Stomach (tissue), 9 donors: ENCODE data around the gene CCSER1. TPM values are rescaled to one million over a fixed set of nuclear protein-coding genes. Genes with fewer than 3 reads are reported as not detected.

ENCODE experiments used
- DNase-seq, 2 donors: peaks; one replicate each; pipeline versions ENCODE4 v3.0.0 to v3.0.0-alpha.2; 2013 to 2019
- H3K27ac ChIP-seq, 5 donors: fragments of 200-600 bp in 4 of 5; sonication (generic) in 4 of 5; one replicate each; pipeline ENCODE4 v1.5.1; 2013 to 2019; ENCODE audit warnings: mild to moderate bottlenecking in 1 of 5, moderate library complexity in 1 of 5
- H3K27me3 ChIP-seq, 3 donors: fragments of 200-600 bp; sonication (generic); one replicate each; pipeline ENCODE4 v1.5.1; 2017 to 2019; ENCODE audit warnings: mixed run types in 1 of 3
- H3K36me3 ChIP-seq, 4 donors: fragments of 200-600 bp; sonication (generic); 1 replicate in 3 of 4; 2 replicates in 1 of 4; pipeline ENCODE4 v1.5.1; 2016 to 2019
- H3K4me1 ChIP-seq, 4 donors: fragments of 200-600 bp; sonication (generic); one replicate each; pipeline ENCODE4 v1.5.1; 2016 to 2019
- H3K4me3 ChIP-seq, 4 donors: fragments of 200-600 bp; sonication (generic) in 3 of 4; one replicate each; pipeline ENCODE4 v1.5.1; 2016 to 2019; ENCODE audit warnings: mild to moderate bottlenecking in 1 of 4
- H3K9me3 ChIP-seq, 4 donors: fragments of 200-600 bp; sonication (generic); one replicate each; pipeline ENCODE4 v1.5.1; 2016 to 2019
- EP300 ChIP-seq: sonication (generic); formaldehyde crosslinking; IDR thresholded peaks from one replicate; pipeline ENCODE4 v1.6.1; 2017; ENCODE audit warnings: antibody characterized with exemption
- POLR2A ChIP-seq, 4 donors: fragments of 450-650 bp; IDR thresholded peaks; one replicate each; pipeline ENCODE4 v1.6.1; 2016; ENCODE audit warnings: antibody characterized with exemption in 4 of 4, control low read depth in 2 of 4, mild to moderate bottlenecking in 1 of 4, moderate library complexity in 1 of 4
- POLR2AphosphoS5 ChIP-seq, 3 donors: sonication (generic); formaldehyde crosslinking; IDR thresholded peaks; one replicate each; pipeline ENCODE4 v1.6.1; 2016; ENCODE audit warnings: antibody characterized with exemption in 3 of 3
- WGBS, 5 donors: extraction: QIAGEN DNeasy Blood & Tissue Kit in 3 of 5; methylation state at CpG; one replicate each; pipeline versions ENCODE4 v1.1.5 to v1.1.7; 2013 to 2018; 5-methylcytosine and 5-hydroxymethylcytosine counted together
- intact Hi-C: fragments of 100-400 bp; cut with DNase I; formaldehyde crosslinking; loops from one replicate; pipeline ENCODE4 v1.15.1; 2023; ENCODE audit warnings: low total_unique reads
- polyA plus RNA-seq, 3 donors: library from polyadenylated mRNA; stranded (reverse); fragments of 200-250 nt; gene quantifications; one replicate each; pipeline ENCODE4 v1.2.3, GENCODE V29; 2013
- total RNA-seq, 5 donors: library from RNA; depleted of rRNA; stranded (reverse); fragments of >200 nt; gene quantifications; one replicate each; pipeline versions ENCODE4 v1.1.0 to v1.2.3, GENCODE V29; 2014 to 2016
- TF ChIP-seq, protein P1 (sequence below), 7 experiments: fragments of 450-650 bp in 4 of 7; fragments of 200-600 bp in 3 of 7; sonication (generic) in 3 of 7; IDR thresholded peaks; one replicate each; pipeline ENCODE4 v1.5.1; 2016 to 2019; ENCODE audit warnings: antibody characterized with exemption in 7 of 7, control low read depth in 2 of 7, mild to moderate bottlenecking in 1 of 7
- donor health status: healthy with polysubstance abuse.
- donor health status: Bipolar disorder and iron deficiency.
- donor health status: healthy.

Gene CCSER1
- total and polyA plus RNA-seq, 8 donors: 0.33 to 149 (median 15.2) TPM

DNA sequence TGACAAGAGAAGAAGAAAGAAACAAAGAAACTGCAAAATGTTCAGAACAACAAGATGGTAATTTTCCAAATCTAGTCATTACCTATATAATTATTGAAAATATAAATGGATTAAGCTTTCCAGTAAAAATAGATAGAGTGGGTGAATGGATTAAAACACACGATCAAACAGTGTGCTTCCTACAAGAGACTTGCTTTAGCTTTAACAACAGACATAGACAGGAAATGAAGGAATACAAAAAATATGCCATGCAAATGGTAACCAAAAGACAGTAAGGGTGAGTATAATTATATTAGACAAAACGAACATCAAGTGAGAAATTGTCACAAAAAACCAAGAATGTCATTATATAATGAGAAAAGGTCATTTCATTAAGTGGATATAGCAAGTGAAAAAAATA is 842.8 kb downstream of the CCSER1 start:
- Histone ChIP-seq H3K27ac (no peak overlapping the region), H3K36me3 (no peaks in the 10 kb centered on the region), H3K9me3 (peaks cover 0 to 22% (median 0%) of the 10 kb centered on the region in 4 donors), H3K4me3 (no peak overlapping the region), H3K4me1 (no peaks in the 10 kb centered on the region), H3K27me3 (no peaks in the 10 kb centered on the region)
- 79 to 88% (median 83%) methylated on average over 2 of the region's 2 CpGs for WGBS, 5 donors
- intact Hi-C loops: no loop called here
- TF ChIP-seq POLR2A (IDR thresholded peaks at IDR 0.05) (no peak), EP300 (no peak), POLR2AphosphoS5 (IDR thresholded peaks at IDR 0.05) (no peak)
- TF ChIP-seq, protein P1, sequence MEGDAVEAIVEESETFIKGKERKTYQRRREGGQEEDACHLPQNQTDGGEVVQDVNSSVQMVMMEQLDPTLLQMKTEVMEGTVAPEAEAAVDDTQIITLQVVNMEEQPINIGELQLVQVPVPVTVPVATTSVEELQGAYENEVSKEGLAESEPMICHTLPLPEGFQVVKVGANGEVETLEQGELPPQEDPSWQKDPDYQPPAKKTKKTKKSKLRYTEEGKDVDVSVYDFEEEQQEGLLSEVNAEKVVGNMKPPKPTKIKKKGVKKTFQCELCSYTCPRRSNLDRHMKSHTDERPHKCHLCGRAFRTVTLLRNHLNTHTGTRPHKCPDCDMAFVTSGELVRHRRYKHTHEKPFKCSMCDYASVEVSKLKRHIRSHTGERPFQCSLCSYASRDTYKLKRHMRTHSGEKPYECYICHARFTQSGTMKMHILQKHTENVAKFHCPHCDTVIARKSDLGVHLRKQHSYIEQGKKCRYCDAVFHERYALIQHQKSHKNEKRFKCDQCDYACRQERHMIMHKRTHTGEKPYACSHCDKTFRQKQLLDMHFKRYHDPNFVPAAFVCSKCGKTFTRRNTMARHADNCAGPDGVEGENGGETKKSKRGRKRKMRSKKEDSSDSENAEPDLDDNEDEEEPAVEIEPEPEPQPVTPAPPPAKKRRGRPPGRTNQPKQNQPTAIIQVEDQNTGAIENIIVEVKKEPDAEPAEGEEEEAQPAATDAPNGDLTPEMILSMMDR (IDR thresholded peaks at IDR 0.05): no peak
- DNase-seq: no peak

DNA sequence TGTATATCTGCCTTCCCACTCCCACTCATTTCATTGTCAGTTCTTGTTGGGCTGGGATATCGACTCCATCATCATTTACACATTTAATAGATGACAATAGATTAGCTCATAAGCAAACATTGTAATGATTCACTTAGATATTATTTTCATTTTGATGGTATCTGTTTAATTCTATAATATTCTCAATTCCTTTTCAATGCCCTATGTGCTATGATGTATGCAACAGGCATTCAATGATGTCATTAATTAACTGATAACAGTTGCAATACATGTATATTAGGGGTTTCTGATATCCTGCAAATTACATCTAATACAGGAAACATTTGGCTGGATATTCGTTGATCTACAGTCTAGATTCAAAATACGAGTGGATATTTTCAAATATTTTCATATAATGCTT is 850.5 kb downstream of the CCSER1 start:
- Histone ChIP-seq H3K27ac (no peak overlapping the region), H3K4me3 (no peak overlapping the region), H3K36me3 (no peaks in the 10 kb centered on the region), H3K4me1 (no peaks in the 10 kb centered on the region), H3K27me3 (no peaks in the 10 kb centered on the region), H3K9me3 (no peaks in the 10 kb centered on the region)
- intact Hi-C loops: no loop called here
- TF ChIP-seq POLR2AphosphoS5 (IDR thresholded peaks at IDR 0.05): no peak
- no peak for TF ChIP-seq EP300
- TF ChIP-seq, protein P1 (IDR thresholded peaks at IDR 0.05): no peak
- TF ChIP-seq POLR2A (IDR thresholded peaks at IDR 0.05): no peak
- 80 to 86% (median 83%) methylated on average over 3 of the region's 3 CpGs for WGBS, 5 donors
- DNase-seq: no peak

DNA sequence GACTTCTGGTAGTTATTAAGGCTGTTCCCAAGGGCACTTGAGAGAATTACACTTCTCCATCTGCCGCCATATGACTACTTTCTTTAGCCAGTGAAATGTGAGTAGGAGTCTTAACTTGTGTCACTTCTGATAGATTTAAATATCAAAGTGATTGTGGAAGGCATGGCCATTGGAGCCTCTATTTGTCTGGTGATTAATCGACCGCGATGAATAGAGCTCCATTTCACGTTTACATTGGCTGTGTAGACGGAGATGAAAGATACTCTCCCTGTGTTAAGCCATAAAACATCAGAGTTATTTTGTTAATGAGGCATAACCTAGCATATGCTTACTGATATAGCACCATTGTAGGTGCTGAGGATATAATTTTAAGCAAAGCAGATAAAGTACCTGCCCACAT is 852.4 kb downstream of the CCSER1 start:
- WGBS, 5 donors: 89 to 96% (median 92%) methylated on average over 6 of the region's 6 CpGs
- no peaks in the 10 kb centered on the region for H3K4me1 ChIP-seq
- no peak overlapping the region for H3K27ac ChIP-seq
- TF ChIP-seq POLR2A (IDR thresholded peaks at IDR 0.05) (no peak), EP300 (no peak), POLR2AphosphoS5 (IDR thresholded peaks at IDR 0.05) (no peak)
- TF ChIP-seq, protein P1 (IDR thresholded peaks at IDR 0.05): no peak
- intact Hi-C loops: no loop called here
- no peaks in the 10 kb centered on the region for H3K36me3 ChIP-seq
- DNase-seq: no peak
- no peak overlapping the region for H3K4me3 ChIP-seq
- H3K27me3 ChIP-seq: no peaks in the 10 kb centered on the region
- no peaks in the 10 kb centered on the region for H3K9me3 ChIP-seq

DNA sequence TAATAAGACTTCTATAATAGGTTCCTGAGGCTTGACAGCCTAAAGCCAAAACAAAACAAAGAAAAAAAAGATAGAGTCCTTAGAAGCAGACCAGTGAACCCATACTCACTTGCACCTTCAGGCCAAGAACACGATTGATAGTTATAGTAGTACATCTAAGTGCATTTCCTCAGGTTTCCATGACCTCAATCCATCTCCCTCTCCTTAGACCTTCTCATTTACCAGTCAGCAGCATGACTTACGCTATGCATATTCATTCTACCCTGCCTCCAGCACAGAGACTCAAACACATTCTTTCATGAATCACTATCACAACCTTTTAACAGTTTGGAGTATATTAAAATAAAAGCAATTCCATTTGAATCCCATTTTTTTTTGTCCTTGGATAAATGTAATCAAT is 855.6 kb downstream of the CCSER1 start:
- H3K4me3 ChIP-seq: no peak overlapping the region
- no peaks in the 10 kb centered on the region for H3K9me3 ChIP-seq
- no peak for DNase-seq
- WGBS, 5 donors: 75 to 84% (median 81%) methylated on average over 2 of the region's 2 CpGs
- H3K36me3 ChIP-seq: no peaks in the 10 kb centered on the region
- intact Hi-C loops: no loop called here
- no peak for TF ChIP-seq POLR2A (IDR thresholded peaks at IDR 0.05)
- TF ChIP-seq POLR2AphosphoS5 (IDR thresholded peaks at IDR 0.05): no peak
- TF ChIP-seq, protein P1 (IDR thresholded peaks at IDR 0.05): no peak
- TF ChIP-seq EP300: no peak
- H3K27ac ChIP-seq: no peak overlapping the region
- H3K27me3 ChIP-seq: no peaks in the 10 kb centered on the region
- no peaks in the 10 kb centered on the region for H3K4me1 ChIP-seq
